NCI-H526 treated with DMSO at 0.1 percent for 48 hours (cell line): ENCODE data around the gene FOS.
A peak's percentile ranks its signal among the peaks of the same experiment; 100 is the strongest.
"Not testable (repeated sequence)": the region's sequence is repeated elsewhere in the genome, so short reads cannot be mapped to it uniquely, and the experiment has no call there.

Experiments used
- DNase-seq: peaks from one replicate; lab custom pipeline; 2025; lab: John Stamatoyannopoulos, UW

FOS gene

GRCh38 chr14:75278422-75279152 is at the start of gene FOS:
FOS (plus strand) TSS chr14:75278828; CDS start chr14:75278983, 155 bp downstream.
- peak; percentile 82 for DNase-seq

GRCh38 chr14:75229661-75230139 is 48.9 kb upstream of the FOS start:
- DNase-seq = no peak

- no peak for DNase-seq
These were observed 48.4 kb upstream of the FOS start for GRCh38 chr14:75230140-75230792.

GRCh38 chr14:75231320-75231719 is 47.3 kb upstream of the FOS start:
- no peak for DNase-seq

GRCh38 chr14:75232191-75232590 is 46.4 kb upstream of the FOS start:
- no peak for DNase-seq

GRCh38 chr14:75232597-75232996 is 46.0 kb upstream of the FOS start:
- DNase-seq = no peak

- no peak for DNase-seq
These were observed 44.2 kb upstream of the FOS start for GRCh38 chr14:75234173-75235115.

GRCh38 chr14:75235198-75235597 is 43.4 kb upstream of the FOS start:
- not testable (repeated sequence) for DNase-seq

- DNase-seq = no peak
These were observed 42.2 kb upstream of the FOS start for GRCh38 chr14:75236467-75236866.

- no peak for DNase-seq
These were observed 41.7 kb upstream of the FOS start for GRCh38 chr14:75236901-75237419.

GRCh38 chr14:75238756-75239455 is 39.7 kb upstream of the FOS start:
- no peak for DNase-seq

GRCh38 chr14:75240781-75241180 is 37.8 kb upstream of the FOS start:
- DNase-seq = no peak

- DNase-seq = no peak
These were observed 35.9 kb upstream of the FOS start for GRCh38 chr14:75242546-75243273.

- no peak for DNase-seq
These were observed 34.5 kb upstream of the FOS start for GRCh38 chr14:75244121-75244520.

GRCh38 chr14:75246546-75247285 is 31.9 kb upstream of the FOS start:
- no peak for DNase-seq

- DNase-seq = no peak
These were observed 31.2 kb upstream of the FOS start for GRCh38 chr14:75247286-75247922.

GRCh38 chr14:75247939-75248338 is 30.7 kb upstream of the FOS start:
- DNase-seq = no peak

GRCh38 chr14:75249251-75249957 is 29.2 kb upstream of the FOS start:
- peak; percentile 80 for DNase-seq

- DNase-seq = no peak
These were observed 28.7 kb upstream of the FOS start for GRCh38 chr14:75249958-75250336.
